GM23338 (cell line): Measurements from ENCODE around the gene CNTROB.

Experiments used
- EZH2 ChIP-seq: fragments of 200-600 bp; sonication (generic); IDR thresholded peaks from one replicate; pipeline ENCODE4 v1.8.0; 2017; ENCODE audit warnings: antibody characterized with exemption, mild to moderate bottlenecking, low read depth; ENCODE audit not compliant: unreplicated experiment
- TF ChIP-seq, protein P1 (sequence below), 2 experiments: fragments of 200-600 bp in 1 of 2; sonication (generic) in 1 of 2; conservative IDR thresholded peaks; 2 replicates each; pipeline versions ENCODE4 v1.5.1 to v1.6.1; 2016 to 2017; ENCODE audit warnings: antibody characterized with exemption in 2 of 2, low read depth in 2 of 2, mild to moderate bottlenecking in 2 of 2, moderate library complexity in 1 of 2
- TF ChIP-seq, protein P2 (sequence below): IDR thresholded peaks from one replicate; pipeline ENCODE4 v1.6.1; 2018; ENCODE audit warnings: antibody characterized with exemption; ENCODE audit not compliant: unreplicated experiment

DNA sequence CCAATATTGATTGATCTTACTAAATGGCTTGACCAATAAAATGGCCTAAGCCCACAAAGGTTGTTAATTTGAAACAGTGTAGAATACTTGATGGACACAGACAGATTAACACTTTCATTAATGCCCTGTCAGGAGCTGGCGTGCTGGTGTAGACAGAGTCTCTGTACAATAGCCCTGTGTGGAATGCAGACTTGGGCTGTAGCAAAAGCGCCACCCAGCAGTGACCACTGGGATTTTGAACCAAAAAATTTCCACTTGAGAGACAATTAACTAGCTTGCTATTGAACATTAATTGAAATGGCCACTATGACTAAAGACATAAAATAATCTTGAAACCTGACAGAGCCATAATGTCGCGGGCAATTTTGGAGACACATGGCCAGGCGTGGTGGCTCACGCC is 50.7 kb downstream of the CNTROB start:
- no peak for TF ChIP-seq EZH2
- TF ChIP-seq, protein P1, sequence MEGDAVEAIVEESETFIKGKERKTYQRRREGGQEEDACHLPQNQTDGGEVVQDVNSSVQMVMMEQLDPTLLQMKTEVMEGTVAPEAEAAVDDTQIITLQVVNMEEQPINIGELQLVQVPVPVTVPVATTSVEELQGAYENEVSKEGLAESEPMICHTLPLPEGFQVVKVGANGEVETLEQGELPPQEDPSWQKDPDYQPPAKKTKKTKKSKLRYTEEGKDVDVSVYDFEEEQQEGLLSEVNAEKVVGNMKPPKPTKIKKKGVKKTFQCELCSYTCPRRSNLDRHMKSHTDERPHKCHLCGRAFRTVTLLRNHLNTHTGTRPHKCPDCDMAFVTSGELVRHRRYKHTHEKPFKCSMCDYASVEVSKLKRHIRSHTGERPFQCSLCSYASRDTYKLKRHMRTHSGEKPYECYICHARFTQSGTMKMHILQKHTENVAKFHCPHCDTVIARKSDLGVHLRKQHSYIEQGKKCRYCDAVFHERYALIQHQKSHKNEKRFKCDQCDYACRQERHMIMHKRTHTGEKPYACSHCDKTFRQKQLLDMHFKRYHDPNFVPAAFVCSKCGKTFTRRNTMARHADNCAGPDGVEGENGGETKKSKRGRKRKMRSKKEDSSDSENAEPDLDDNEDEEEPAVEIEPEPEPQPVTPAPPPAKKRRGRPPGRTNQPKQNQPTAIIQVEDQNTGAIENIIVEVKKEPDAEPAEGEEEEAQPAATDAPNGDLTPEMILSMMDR (conservative IDR thresholded peaks at IDR 0.05; ENCODE audit: low read depth in 2 of 2), result peak; percentile 24 to 56; a peak in 3 of 4 replicates
- TF ChIP-seq, protein P2, sequence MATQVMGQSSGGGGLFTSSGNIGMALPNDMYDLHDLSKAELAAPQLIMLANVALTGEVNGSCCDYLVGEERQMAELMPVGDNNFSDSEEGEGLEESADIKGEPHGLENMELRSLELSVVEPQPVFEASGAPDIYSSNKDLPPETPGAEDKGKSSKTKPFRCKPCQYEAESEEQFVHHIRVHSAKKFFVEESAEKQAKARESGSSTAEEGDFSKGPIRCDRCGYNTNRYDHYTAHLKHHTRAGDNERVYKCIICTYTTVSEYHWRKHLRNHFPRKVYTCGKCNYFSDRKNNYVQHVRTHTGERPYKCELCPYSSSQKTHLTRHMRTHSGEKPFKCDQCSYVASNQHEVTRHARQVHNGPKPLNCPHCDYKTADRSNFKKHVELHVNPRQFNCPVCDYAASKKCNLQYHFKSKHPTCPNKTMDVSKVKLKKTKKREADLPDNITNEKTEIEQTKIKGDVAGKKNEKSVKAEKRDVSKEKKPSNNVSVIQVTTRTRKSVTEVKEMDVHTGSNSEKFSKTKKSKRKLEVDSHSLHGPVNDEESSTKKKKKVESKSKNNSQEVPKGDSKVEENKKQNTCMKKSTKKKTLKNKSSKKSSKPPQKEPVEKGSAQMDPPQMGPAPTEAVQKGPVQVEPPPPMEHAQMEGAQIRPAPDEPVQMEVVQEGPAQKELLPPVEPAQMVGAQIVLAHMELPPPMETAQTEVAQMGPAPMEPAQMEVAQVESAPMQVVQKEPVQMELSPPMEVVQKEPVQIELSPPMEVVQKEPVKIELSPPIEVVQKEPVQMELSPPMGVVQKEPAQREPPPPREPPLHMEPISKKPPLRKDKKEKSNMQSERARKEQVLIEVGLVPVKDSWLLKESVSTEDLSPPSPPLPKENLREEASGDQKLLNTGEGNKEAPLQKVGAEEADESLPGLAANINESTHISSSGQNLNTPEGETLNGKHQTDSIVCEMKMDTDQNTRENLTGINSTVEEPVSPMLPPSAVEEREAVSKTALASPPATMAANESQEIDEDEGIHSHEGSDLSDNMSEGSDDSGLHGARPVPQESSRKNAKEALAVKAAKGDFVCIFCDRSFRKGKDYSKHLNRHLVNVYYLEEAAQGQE, result no peak
